HCT116 (cell line): Measurements from ENCODE around the gene OVOL2. TPM values are rescaled to one million over a fixed set of nuclear protein-coding genes. Genes with fewer than 3 reads are reported as not detected.

Experiments used
- ATAC-seq: fragments of 200-7000 bp; cut with Tn5 transposase; 2 replicates; pipeline ENCODE4 v1.9.1; 2020; ENCODE audit warnings: mild to moderate bottlenecking, moderate library complexity
- BruUV-seq: library from RNA; stranded (reverse); fragments of 400-500 nt; replicated peaks from 2 replicates; lab custom pipeline; 2021; lab: Mats Ljungman, UMichigan
- CTCF ChIA-PET: fragments of 300-600 bp; sonication (Branson Sonifier 250); formaldehyde crosslinking; loops from one replicate; lab custom pipeline; 2021; ENCODE audit warnings: antibody characterized with exemption; lab: Charles Lee
- POLR2A ChIA-PET: fragments of 300-600, 350-600 bp; sonication (Branson Sonifier 250); formaldehyde crosslinking; loops from one replicate; lab custom pipeline; 2021; ENCODE audit warnings: antibody characterized with exemption; lab: Charles Lee
- RAD21 ChIA-PET, 2 experiments: fragments of 300-600 bp; sonication (Branson Sonifier 250); formaldehyde crosslinking; loops; one replicate each; lab custom pipeline; 2023; ENCODE audit warnings: low total read pairs in 2 of 2; ENCODE audit not compliant: uncharacterized antibody in 2 of 2, unreplicated experiment in 2 of 2, low non-redundant PET in 1 of 2; lab: Charles Lee
- DNase-seq: peaks from one replicate; pipeline ENCODE4 v3.0.0-alpha.2; 2010; ENCODE audit warnings: low read depth, low spot score
- H2AFZ ChIP-seq: fragments of 200-600 bp; shearing (Covaris generic), sonication (generic); 2 replicates; pipeline ENCODE4 v1.6.1; 2017; ENCODE audit warnings: low read depth, mixed run types, mixed read lengths, antibody characterized with exemption, low read length; ENCODE audit not compliant: poor library complexity, severe bottlenecking
- H3K27ac ChIP-seq: 2 replicates; pipeline ENCODE4 v1.5.1; 2012; ENCODE audit warnings: low read depth, low read length
- H3K27me3 ChIP-seq: fragments of 200-600 bp; sonication (generic); 2 replicates; pipeline ENCODE4 v1.6.1; 2016; ENCODE audit warnings: mixed run types, low read length, mixed read lengths; ENCODE audit not compliant: insufficient read depth
- H3K36me3 ChIP-seq, 2 experiments: fragments of 200-500 bp in 1 of 2; fragments of 200-600 bp in 1 of 2; sonication (Bioruptor generic) in 1 of 2; sonication (generic) in 1 of 2; 2 replicates each; pipeline versions ENCODE4 v1.5.1 to v1.6.1; 2014 to 2016; ENCODE audit warnings: low read length in 2 of 2, inconsistent platforms in 1 of 2, mixed read lengths in 1 of 2, mixed run types in 1 of 2; ENCODE audit not compliant: insufficient read depth in 2 of 2, control insufficient read depth in 1 of 2
- H3K4me1 ChIP-seq, 2 experiments: fragments of 200-600 bp in 1 of 2; sonication (generic) in 1 of 2; 2 replicates each; pipeline versions ENCODE4 v1.5.1 to v1.6.1; 2012 to 2017; ENCODE audit warnings: low read length in 2 of 2, inconsistent platforms in 1 of 2, mild to moderate bottlenecking in 1 of 2, mixed read lengths in 1 of 2, mixed run types in 1 of 2, moderate library complexity in 1 of 2; ENCODE audit not compliant: insufficient read depth in 2 of 2, control insufficient read depth in 1 of 2
- H3K4me2 ChIP-seq: fragments of 200-600 bp; sonication (generic); 2 replicates; pipeline ENCODE4 v1.6.1; 2017; ENCODE audit warnings: mixed run types, low read length, mixed read lengths
- H3K4me3 ChIP-seq, 2 experiments: fragments of 200-600 bp in 1 of 2; sonication (generic) in 1 of 2; replicated peaks in 1 of 2; 2 replicates each; pipeline ENCODE4 v1.5.1; 2011 to 2016; ENCODE audit warnings: low read length in 2 of 2, control low read depth in 1 of 2, low read depth in 1 of 2, mild to moderate bottlenecking in 1 of 2, mixed read lengths in 1 of 2, mixed run types in 1 of 2
- H3K79me2 ChIP-seq: fragments of 200-600 bp; sonication (generic); 2 replicates; pipeline ENCODE4 v1.6.1; 2017; ENCODE audit warnings: mild to moderate bottlenecking, mixed run types, low read length, moderate library complexity, mixed read lengths; ENCODE audit not compliant: insufficient read depth
- H3K9ac ChIP-seq: fragments of 200-600 bp; sonication (generic); 2 replicates; pipeline ENCODE4 v1.6.1; 2016; ENCODE audit warnings: low read length, mixed read lengths
- H3K9me2 ChIP-seq: fragments of 200-600 bp; sonication (generic), shearing (Covaris generic); 2 replicates; pipeline ENCODE4 v1.6.1; 2017; ENCODE audit warnings: mixed run types, mild to moderate bottlenecking, moderate library complexity; ENCODE audit not compliant: insufficient read depth
- H3K9me3 ChIP-seq, 2 experiments: fragments of 200-500 bp in 1 of 2; fragments of 200-600 bp in 1 of 2; sonication (Bioruptor generic) in 1 of 2; sonication (generic) in 1 of 2; 2 replicates each; pipeline ENCODE4 v1.6.1; 2014 to 2017; ENCODE audit warnings: low read length in 2 of 2, mixed read lengths in 2 of 2, inconsistent platforms in 1 of 2, low read depth in 1 of 2, mild to moderate bottlenecking in 1 of 2, mixed run types in 1 of 2, moderate library complexity in 1 of 2; ENCODE audit not compliant: control insufficient read depth in 1 of 2, insufficient read depth in 1 of 2
- H4K20me1 ChIP-seq: fragments of 200-600 bp; sonication (generic), shearing (Covaris generic); 2 replicates; pipeline ENCODE4 v1.6.1; 2017; ENCODE audit warnings: mixed run types, mild to moderate bottlenecking, moderate library complexity; ENCODE audit not compliant: insufficient read depth
- ELF1 ChIP-seq: IDR thresholded peaks from 2 replicates; pipeline ENCODE4 v1.6.1; 2012; ENCODE audit warnings: low read depth, borderline replicate concordance
- EZH2 ChIP-seq: fragments of 200-600 bp; sonication (generic); IDR thresholded peaks from 2 replicates; pipeline ENCODE4 v1.6.1; 2017; ENCODE audit warnings: antibody characterized with exemption, mixed run types
- EZH2phosphoT487 ChIP-seq: fragments of 200-600 bp; IDR thresholded peaks from 2 replicates; pipeline ENCODE4 v1.6.1; 2018; ENCODE audit warnings: antibody characterized with exemption, borderline replicate concordance
- FOSL1 ChIP-seq: IDR thresholded peaks from 2 replicates; pipeline ENCODE4 v1.6.1; 2012; ENCODE audit warnings: low read depth
- POLR2A ChIP-seq: IDR thresholded peaks from 2 replicates; pipeline ENCODE4 v1.7.0; 2011; ENCODE audit warnings: borderline replicate concordance; ENCODE audit not compliant: insufficient read depth, insufficient read length; ENCODE audit errors: extremely low read depth
- SIN3A ChIP-seq: IDR thresholded peaks from 2 replicates; pipeline ENCODE4 v1.6.1; 2012; ENCODE audit warnings: low read depth
- SP1 ChIP-seq: IDR thresholded peaks from 2 replicates; pipeline ENCODE4 v1.6.1; 2012; ENCODE audit warnings: low read depth
- TCF7L2 ChIP-seq: IDR thresholded peaks from 2 replicates; pipeline ENCODE4 v1.7.0; 2011; ENCODE audit warnings: borderline replicate concordance, inconsistent platforms; ENCODE audit not compliant: insufficient read depth, insufficient read length; ENCODE audit errors: extremely low read depth
- YY1 ChIP-seq: IDR thresholded peaks from 2 replicates; pipeline ENCODE4 v1.6.1; 2011; ENCODE audit warnings: low read length, low read depth, moderate library complexity, mild to moderate bottlenecking; ENCODE audit not compliant: insufficient replicate concordance; ENCODE audit errors: extremely low read depth
- ZNF274 ChIP-seq: fragments of 200-500 bp; sonication (Bioruptor generic); IDR thresholded peaks from 2 replicates; pipeline ENCODE4 v1.6.1; 2014; ENCODE audit warnings: mild to moderate bottlenecking, low read depth, low read length, inconsistent platforms
- intact Hi-C: fragments of 100-400 bp; cut with micrococcal nuclease; formaldehyde crosslinking; loops from 2 replicates; pipeline ENCODE4 v1.10.0; 2022
- total RNA-seq: library from RNA; stranded (reverse); gene quantifications from one replicate; pipeline ENCODE4 v1.2.1, GENCODE V29; 2021; ENCODE audit not compliant: unreplicated experiment
- TF ChIP-seq, protein P1 (sequence below): IDR thresholded peaks from 2 replicates; pipeline ENCODE4 v1.6.1; 2012
- TF ChIP-seq, protein P2 (sequence below): IDR thresholded peaks from 2 replicates; pipeline ENCODE4 v1.6.1; 2012

OVOL2 gene
- total RNA-seq, 1 experiment from 2014 or later: 0.86 TPM

DNA sequence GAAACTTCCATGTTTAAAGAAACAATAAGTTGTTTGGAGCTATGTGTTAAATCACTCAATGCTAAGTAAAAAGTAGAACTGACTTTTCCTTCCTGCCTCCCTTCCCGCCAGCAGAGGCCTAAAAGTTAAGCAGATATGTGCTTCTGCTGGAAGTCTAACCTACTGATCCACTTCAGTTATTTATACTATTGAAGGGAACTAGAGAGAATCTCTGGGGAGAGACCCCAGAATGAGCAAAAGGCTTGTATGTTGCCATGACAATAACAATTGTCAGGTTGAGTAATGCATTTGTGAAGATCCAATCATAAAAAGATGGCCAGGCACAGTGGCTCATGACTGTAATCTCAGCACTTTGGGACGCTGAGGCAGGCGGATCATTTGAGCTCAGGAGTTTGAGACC, 64.2 kb downstream of the OVOL2 start:
- RAD21 ChIA-PET: no interaction called here
- Histone ChIP-seq H3K36me3 (peaks cover 5 to 15% of the 10 kb centered on the region in 2 experiments), H3K9ac (no peak overlapping the region), H2AFZ (no peak overlapping the region), H3K27me3 (no peaks in the 10 kb centered on the region), H3K4me1 (peaks cover 0 to 6% of the 10 kb centered on the region in 2 experiments; a peak in 2 of 4 replicates), H4K20me1 (no peaks in the 10 kb centered on the region), H3K9me2 (no peaks in the 10 kb centered on the region), H3K79me2 (peaks cover 4% of the 10 kb centered on the region), H3K4me3 (no peak overlapping the region), H3K9me3 (no peaks in the 10 kb centered on the region), H3K27ac (no peak overlapping the region), H3K4me2 (no peak overlapping the region)
- intact Hi-C loops: loop anchor here (10.0 kb wide), 2 partner anchors 281 to 459 kb away; partner anchors contain the start of gene BFSP1
- no peak for ATAC-seq
- CTCF ChIA-PET: no interaction called here
- DNase-seq: no peak
- TF ChIP-seq POLR2A (no peak), SIN3A (no peak), TCF7L2 (no peak), YY1 (no peak), ZNF274 (no peak), SP1 (no peak), FOSL1 (no peak), EZH2 (no peak), ELF1 (no peak), EZH2phosphoT487 (no peak)
- TF ChIP-seq, protein P1, sequence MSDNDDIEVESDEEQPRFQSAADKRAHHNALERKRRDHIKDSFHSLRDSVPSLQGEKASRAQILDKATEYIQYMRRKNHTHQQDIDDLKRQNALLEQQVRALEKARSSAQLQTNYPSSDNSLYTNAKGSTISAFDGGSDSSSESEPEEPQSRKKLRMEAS: no peak
- TF ChIP-seq, protein P2, sequence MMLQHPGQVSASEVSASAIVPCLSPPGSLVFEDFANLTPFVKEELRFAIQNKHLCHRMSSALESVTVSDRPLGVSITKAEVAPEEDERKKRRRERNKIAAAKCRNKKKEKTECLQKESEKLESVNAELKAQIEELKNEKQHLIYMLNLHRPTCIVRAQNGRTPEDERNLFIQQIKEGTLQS: no peak
- POLR2A ChIA-PET: no interaction called here
- BruUV-seq: no TSS peak
